H1 (cell line): ENCODE measurements around the gene HELQ. TPM values are rescaled to one million over a fixed set of nuclear protein-coding genes. Genes with fewer than 3 reads are reported as not detected.

Source experiments
- CTCF ChIA-PET: fragments of 300-600 bp; sonication (Branson Sonifier 250); formaldehyde crosslinking; loops from one replicate; lab custom pipeline; 2021; ENCODE audit not compliant: partially characterized antibody; lab: Charles Lee
- POLR2A ChIA-PET: fragments of 300-600 bp; sonication (Branson Sonifier 250); formaldehyde crosslinking; loops from one replicate; lab custom pipeline; 2021; ENCODE audit warnings: inconsistent platforms; ENCODE audit not compliant: partially characterized antibody; lab: Charles Lee
- DNase-seq, 2 experiments: peaks; one replicate each; pipeline versions ENCODE4 v3.0.0 to v3.0.0-alpha.2; 2010 to 2022; ENCODE audit warnings: low spot score in 2 of 2, low read depth in 1 of 2, mixed read lengths in 1 of 2
- FAIRE-seq: peaks from 2 replicates; lab custom pipeline; 2011; peaks lifted over from hg19 to GRCh38; lab: Jason Lieb, UNC
- H2AFZ ChIP-seq: 2 replicates; pipeline ENCODE4 v1.8.1; 2012; ENCODE audit warnings: low read length, inconsistent platforms
- H2AK5ac ChIP-seq: 2 replicates; pipeline ENCODE4 v1.6.1; 2013; ENCODE audit warnings: low read depth, low read length
- H2BK120ac ChIP-seq: replicated peaks from 2 replicates; pipeline ENCODE3; 2013; ENCODE audit warnings: low read depth, low read length, inconsistent platforms
- H2BK12ac ChIP-seq: 2 replicates; pipeline ENCODE4 v1.6.1; 2013; ENCODE audit warnings: low read depth, low read length
- H2BK15ac ChIP-seq: 2 replicates; pipeline ENCODE4 v1.6.1; 2013; ENCODE audit warnings: low read length
- H2BK20ac ChIP-seq: 2 replicates; pipeline ENCODE4 v1.6.1; 2013; ENCODE audit warnings: low read length
- H2BK5ac ChIP-seq: 2 replicates; pipeline ENCODE4 v1.6.1; 2013; ENCODE audit warnings: low read depth, low read length
- H3K14ac ChIP-seq: 2 replicates; pipeline ENCODE4 v1.6.1; 2013; ENCODE audit warnings: inconsistent platforms; ENCODE audit not compliant: insufficient read length
- H3K18ac ChIP-seq: 2 replicates; pipeline ENCODE4 v1.6.1; 2013; ENCODE audit warnings: low read length; ENCODE audit errors: extremely low read depth
- H3K23ac ChIP-seq: 2 replicates; pipeline ENCODE4 v1.6.1; 2013; ENCODE audit warnings: inconsistent platforms; ENCODE audit not compliant: insufficient read length
- H3K23me2 ChIP-seq: 2 replicates; pipeline ENCODE4 v1.6.1; 2013; ENCODE audit warnings: low read depth, low read length
- H3K27ac ChIP-seq: 2 replicates; pipeline ENCODE4 v1.6.1; 2011; ENCODE audit warnings: low read depth, low read length, inconsistent platforms
- H3K27me3 ChIP-seq, 4 experiments: replicated peaks in 1 of 4; 1 replicate in 1 of 4; 2 replicates in 3 of 4; pipeline versions ENCODE4 v1.6.1 to v1.8.1; 2011 to 2013; ENCODE audit warnings: low read length in 3 of 4, mild to moderate bottlenecking in 3 of 4, inconsistent platforms in 2 of 4, mixed read lengths in 2 of 4, moderate library complexity in 1 of 4; ENCODE audit not compliant: control insufficient read depth in 3 of 4, insufficient read depth in 3 of 4; ENCODE audit errors: extremely low read depth in 1 of 4
- H3K36me3 ChIP-seq, 4 experiments: 2 replicates each; pipeline versions ENCODE4 v1.6.1 to v1.8.1; 2011 to 2013; ENCODE audit warnings: mild to moderate bottlenecking in 4 of 4, low read length in 3 of 4, moderate library complexity in 2 of 4, control low read depth in 1 of 4, inconsistent platforms in 1 of 4; ENCODE audit not compliant: insufficient read depth in 4 of 4, control insufficient read depth in 2 of 4
- H3K4ac ChIP-seq: replicated peaks from 2 replicates; pipeline ENCODE3; 2013; ENCODE audit warnings: low read length, low read depth, mixed read lengths, inconsistent platforms; ENCODE audit not compliant: insufficient read length
- H3K4me1 ChIP-seq, 4 experiments: replicated peaks in 1 of 4; 1 replicate in 1 of 4; 2 replicates in 3 of 4; pipeline versions ENCODE4 v1.6.1 to v1.8.1; 2011 to 2013; ENCODE audit warnings: low read length in 3 of 4, inconsistent platforms in 2 of 4, mixed read lengths in 1 of 4; ENCODE audit not compliant: insufficient read depth in 4 of 4, control insufficient read depth in 3 of 4
- H3K4me2 ChIP-seq, 2 experiments: 2 replicates each; pipeline versions ENCODE4 v1.6.1 to v1.8.1; 2011 to 2013; ENCODE audit warnings: low read depth in 2 of 2, low read length in 2 of 2, control low read depth in 1 of 2, inconsistent platforms in 1 of 2, mild to moderate bottlenecking in 1 of 2; ENCODE audit not compliant: insufficient read depth in 1 of 2
- H3K4me3 ChIP-seq, 4 experiments: fragments of 200-600, 300-600 bp in 1 of 4; sonication (generic), shearing (Covaris generic), sonication (Bioruptor Twin) in 1 of 4; 2 replicates each; pipeline versions ENCODE4 v1.5.1 to v1.8.1; 2011 to 2016; ENCODE audit warnings: low read length in 4 of 4, low read depth in 3 of 4, control low read depth in 2 of 4, inconsistent platforms in 2 of 4, mild to moderate bottlenecking in 2 of 4, mixed read lengths in 1 of 4, moderate library complexity in 1 of 4; ENCODE audit not compliant: insufficient read depth in 2 of 4; ENCODE audit errors: extremely low read depth in 1 of 4
- H3K56ac ChIP-seq: replicated peaks from 2 replicates; pipeline ENCODE3; 2013; ENCODE audit warnings: low read depth, mild to moderate bottlenecking, mixed read lengths, low read length, inconsistent platforms; ENCODE audit not compliant: insufficient read length
- H3K79me1 ChIP-seq: 2 replicates; pipeline ENCODE4 v1.6.1; 2013; ENCODE audit warnings: low read depth, low read length, control low read depth
- H3K79me2 ChIP-seq, 2 experiments: 2 replicates each; pipeline versions ENCODE4 v1.6.1 to v1.8.1; 2012 to 2013; ENCODE audit warnings: low read length in 2 of 2, mild to moderate bottlenecking in 2 of 2, inconsistent platforms in 1 of 2; ENCODE audit not compliant: insufficient read depth in 2 of 2, control insufficient read depth in 1 of 2
- H3K9ac ChIP-seq, 4 experiments: replicated peaks in 1 of 4; 1 replicate in 1 of 4; 2 replicates in 3 of 4; pipeline versions ENCODE4 v1.6.1 to v1.8.1; 2011 to 2013; ENCODE audit warnings: low read depth in 3 of 4, low read length in 3 of 4, control low read depth in 2 of 4, mild to moderate bottlenecking in 2 of 4, moderate library complexity in 2 of 4, inconsistent platforms in 1 of 4; ENCODE audit errors: extremely low read depth in 1 of 4
- H3K9me3 ChIP-seq, 2 experiments: 2 replicates each; pipeline versions ENCODE4 v1.6.1 to v1.8.1; 2012 to 2013; ENCODE audit warnings: mild to moderate bottlenecking in 2 of 2, moderate library complexity in 2 of 2, control low read depth in 1 of 2, inconsistent platforms in 1 of 2, low read depth in 1 of 2, low read length in 1 of 2, mixed read lengths in 1 of 2; ENCODE audit not compliant: insufficient read depth in 2 of 2
- H4K20me1 ChIP-seq, 2 experiments: replicated peaks in 1 of 2; 2 replicates each; pipeline versions ENCODE3 to v1.8.1; 2011 to 2013; ENCODE audit warnings: inconsistent platforms in 2 of 2, low read length in 2 of 2, mild to moderate bottlenecking in 1 of 2; ENCODE audit not compliant: insufficient read depth in 2 of 2, control insufficient read depth in 1 of 2
- H4K5ac ChIP-seq: 2 replicates; pipeline ENCODE4 v1.6.1; 2013; ENCODE audit warnings: low read length, low read depth, mixed read lengths, inconsistent platforms; ENCODE audit not compliant: insufficient read length
- H4K8ac ChIP-seq: 2 replicates; pipeline ENCODE4 v1.8.0; 2013; ENCODE audit warnings: mild to moderate bottlenecking, moderate library complexity, low read length, inconsistent platforms; ENCODE audit not compliant: insufficient read depth; ENCODE audit errors: extremely low read depth
- H4K91ac ChIP-seq: replicated peaks from 2 replicates; pipeline ENCODE3; 2013; ENCODE audit warnings: low read length, mixed read lengths, inconsistent platforms; ENCODE audit not compliant: insufficient read length
- BCL11A ChIP-seq, 2 experiments: IDR thresholded peaks; one replicate each; pipeline ENCODE4 v1.6.1; 2011; ENCODE audit warnings: low read depth in 2 of 2, low read length in 2 of 2, mild to moderate bottlenecking in 2 of 2
- EGR1 ChIP-seq: IDR thresholded peaks from 2 replicates; pipeline ENCODE4 v1.6.1; 2011; ENCODE audit warnings: low read depth, low read length, borderline replicate concordance
- EP300 ChIP-seq, 2 experiments: IDR thresholded peaks; 1 replicate in 1 of 2; 2 replicates in 1 of 2; pipeline ENCODE4 v1.6.1; 2011 to 2012; ENCODE audit warnings: low read depth in 2 of 2, low read length in 2 of 2, mild to moderate bottlenecking in 2 of 2, borderline replicate concordance in 1 of 2, inconsistent platforms in 1 of 2, moderate library complexity in 1 of 2
- POLR2AphosphoS5 ChIP-seq: IDR thresholded peaks from 2 replicates; pipeline ENCODE4 v1.6.1; 2011; ENCODE audit warnings: low read depth, low read length
- SUZ12 ChIP-seq: fragments of 200-600 bp; sonication (generic); IDR thresholded peaks from 2 replicates; pipeline ENCODE4 v1.6.1; 2012; ENCODE audit warnings: mild to moderate bottlenecking, inconsistent platforms, low read length, moderate library complexity, mixed read lengths
- WGBS, 2 experiments: shearing (Covaris generic) in 1 of 2; methylation state at CpG; one replicate each; pipeline versions ENCODE4 v1.1.6 to v1.1.7; 2013 to 2015; ENCODE audit warnings: low lambda C conversion rate in 2 of 2, mixed read lengths in 2 of 2, inconsistent platforms in 1 of 2, low coverage in 1 of 2, missing lambda C conversion rate in 1 of 2; ENCODE audit not compliant: insufficient replicate concordance in 2 of 2, insufficient coverage in 1 of 2, insufficient read length in 1 of 2; ENCODE audit errors: extremely low coverage in 1 of 2, missing lambda C conversion rate in 1 of 2; 5-methylcytosine and 5-hydroxymethylcytosine counted together
- polyA plus RNA-seq, 7 experiments: library from polyadenylated mRNA; depleted of rRNA in 3 of 7; stranded (reverse) in 5 of 7; unstranded in 2 of 7; fragments of >200 nt in 5 of 7; fragments of 200-250 nt in 2 of 7; gene quantifications; 1 replicate in 5 of 7; 2 replicates in 1 of 7; 4 replicates in 1 of 7; pipeline versions ENCODE4 v1.2.1 to v1.2.3, GENCODE V29; 2011 to 2013; ENCODE audit warnings: missing spikeins in 2 of 7, mixed read lengths in 2 of 7
- total RNA-seq: library from RNA; stranded (reverse); fragmentation: NEBNext Ultra II Directional; extraction: Animal tissue kit (Norgen Biotek cat#: 25700); gene quantifications from 2 replicates; pipeline ENCODE4 v1.2.1, GENCODE V29; 2021
- TF ChIP-seq, protein P1 (sequence below), 3 experiments: IDR thresholded peaks; 1 replicate in 2 of 3; 2 replicates in 1 of 3; pipeline versions ENCODE4 v1.5.1 to v1.6.1; 2011; ENCODE audit warnings: low read length in 3 of 3, mild to moderate bottlenecking in 3 of 3, inconsistent platforms in 2 of 3, low read depth in 1 of 3, moderate library complexity in 1 of 3; ENCODE audit not compliant: insufficient read depth in 1 of 3; ENCODE audit errors: control extremely low read depth in 1 of 3

Gene HELQ
- total and polyA plus RNA-seq, 2 of the 8 experiments (the other 6 are each of a cell fraction or from before 2014, with no cell fraction given): 4.7 to 9.0 TPM

DNA sequence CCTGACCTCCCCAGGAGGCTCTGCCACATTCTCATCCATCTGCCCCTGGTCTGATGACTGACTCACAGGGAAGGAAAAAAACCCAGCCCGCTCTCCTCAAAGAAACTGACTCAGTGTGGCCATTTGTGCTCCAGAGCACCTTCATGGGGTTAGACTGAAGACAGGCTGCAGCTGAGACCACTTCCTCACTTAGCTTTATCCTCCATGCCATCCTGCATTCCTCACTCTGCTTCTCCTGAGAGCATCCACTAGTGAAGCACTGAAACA lies 85.0 kb downstream of the HELQ start:
- Histone ChIP-seq H2BK20ac (no peak overlapping the region), H3K79me2 (no peaks in the 10 kb centered on the region), H4K5ac (no peak overlapping the region), H3K4ac (no peak overlapping the region), H4K91ac (no peak overlapping the region), H3K18ac (no peak overlapping the region), H3K27ac (no peak overlapping the region), H2AFZ (no peak overlapping the region), H2BK12ac (no peak overlapping the region), H2BK120ac (no peak overlapping the region), H3K14ac (no peak overlapping the region), H2BK15ac (no peak overlapping the region), H3K9ac (no peak overlapping the region), H2BK5ac (no peak overlapping the region), H3K4me3 (no peak overlapping the region), H3K27me3 (no peaks in the 10 kb centered on the region; a peak in 2 of 7 replicates), H3K4me1 (no peaks in the 10 kb centered on the region), H4K8ac (no peak overlapping the region), H2AK5ac (no peak overlapping the region), H3K9me3 (no peaks in the 10 kb centered on the region), H3K23ac (no peak overlapping the region), H3K23me2 (no peaks in the 10 kb centered on the region), H3K79me1 (no peaks in the 10 kb centered on the region; the same call in 1 of the 2 replicates), H4K20me1 (no peaks in the 10 kb centered on the region), H3K56ac (no peak overlapping the region), H3K4me2 (no peak overlapping the region), H3K36me3 (no peaks in the 10 kb centered on the region)
- FAIRE-seq (no peak), DNase-seq (no peak)
- ChIA-PET POLR2A (no interaction called here), CTCF (interaction anchor here (0.9 to 2.1 kb wide), 3 partner anchors 20 to 122 kb away, joined by 3 to 5 read pairs (median 4); no protein-coding TSS in a partner anchor)
- WGBS, 2 experiments: 89% methylated on average over 1 of the region's 1 CpG; no CpG with 5 or more reads in 1 of the 2 experiments
- TF ChIP-seq BCL11A (IDR thresholded peaks at IDR 0.05; ENCODE audit: low read depth in 2 of 2, low read length in 2 of 2) (no peak), EP300 (IDR thresholded peaks at IDR 0.05; ENCODE audit: borderline replicate concordance in 1 of 2, low read depth in 2 of 2, low read length in 2 of 2) (no peak), SUZ12 (no peak), POLR2AphosphoS5 (no peak), EGR1 (no peak)
- TF ChIP-seq, protein P1, sequence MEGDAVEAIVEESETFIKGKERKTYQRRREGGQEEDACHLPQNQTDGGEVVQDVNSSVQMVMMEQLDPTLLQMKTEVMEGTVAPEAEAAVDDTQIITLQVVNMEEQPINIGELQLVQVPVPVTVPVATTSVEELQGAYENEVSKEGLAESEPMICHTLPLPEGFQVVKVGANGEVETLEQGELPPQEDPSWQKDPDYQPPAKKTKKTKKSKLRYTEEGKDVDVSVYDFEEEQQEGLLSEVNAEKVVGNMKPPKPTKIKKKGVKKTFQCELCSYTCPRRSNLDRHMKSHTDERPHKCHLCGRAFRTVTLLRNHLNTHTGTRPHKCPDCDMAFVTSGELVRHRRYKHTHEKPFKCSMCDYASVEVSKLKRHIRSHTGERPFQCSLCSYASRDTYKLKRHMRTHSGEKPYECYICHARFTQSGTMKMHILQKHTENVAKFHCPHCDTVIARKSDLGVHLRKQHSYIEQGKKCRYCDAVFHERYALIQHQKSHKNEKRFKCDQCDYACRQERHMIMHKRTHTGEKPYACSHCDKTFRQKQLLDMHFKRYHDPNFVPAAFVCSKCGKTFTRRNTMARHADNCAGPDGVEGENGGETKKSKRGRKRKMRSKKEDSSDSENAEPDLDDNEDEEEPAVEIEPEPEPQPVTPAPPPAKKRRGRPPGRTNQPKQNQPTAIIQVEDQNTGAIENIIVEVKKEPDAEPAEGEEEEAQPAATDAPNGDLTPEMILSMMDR (IDR thresholded peaks at IDR 0.05; ENCODE audit: control extremely low read depth in 1 of 3, insufficient read depth in 1 of 3, low read depth in 1 of 3, low read length in 3 of 3): no peak
